Glutamatergic neuron (in vitro differentiated cells): Measurements from ENCODE around the gene ZNF879. TPM values are rescaled to one million over a fixed set of nuclear protein-coding genes. Genes with fewer than 3 reads are reported as not detected.

ENCODE experiments used
- DNase-seq: peaks from one replicate; pipeline ENCODE4 v3.0.0; 2022
- H3K27ac Mint-ChIP-seq: one replicate; pipeline ENCODE4 v1.8.0; 2020; ENCODE audit warnings: mild to moderate bottlenecking, mixed read lengths, inconsistent platforms; ENCODE audit not compliant: unreplicated experiment
- H3K27me3 Mint-ChIP-seq: one replicate; pipeline ENCODE4 v1.8.0; 2020; ENCODE audit warnings: mild to moderate bottlenecking, moderate library complexity, mixed read lengths, inconsistent platforms; ENCODE audit not compliant: unreplicated experiment
- H3K36me3 Mint-ChIP-seq: one replicate; pipeline ENCODE4 v1.8.0; 2020; ENCODE audit warnings: mild to moderate bottlenecking, mixed read lengths, inconsistent platforms; ENCODE audit not compliant: unreplicated experiment
- H3K4me1 Mint-ChIP-seq: one replicate; pipeline ENCODE4 v1.8.0; 2020; ENCODE audit warnings: mild to moderate bottlenecking, low read depth, mixed read lengths, inconsistent platforms; ENCODE audit not compliant: unreplicated experiment
- H3K4me3 Mint-ChIP-seq: one replicate; pipeline ENCODE4 v1.8.0; 2020; ENCODE audit warnings: mild to moderate bottlenecking, mixed read lengths, inconsistent platforms; ENCODE audit not compliant: unreplicated experiment
- H3K9me3 Mint-ChIP-seq: one replicate; pipeline ENCODE4 v1.8.0; 2020; ENCODE audit warnings: mild to moderate bottlenecking, moderate library complexity, mixed read lengths, inconsistent platforms; ENCODE audit not compliant: unreplicated experiment
- CTCF ChIP-seq: fragments of 200-600 bp; sonication (generic); IDR thresholded peaks from one replicate; pipeline ENCODE4 v1.5.0; 2021; ENCODE audit not compliant: partially characterized antibody, unreplicated experiment
- total RNA-seq: library from RNA; stranded (reverse); fragmentation: NEBNext Ultra II Directional; extraction: Animal tissue kit (Norgen Biotek cat#: 25700); gene quantifications from one replicate; pipeline ENCODE4 v1.2.1, GENCODE V29; 2021; ENCODE audit not compliant: unreplicated experiment

The ZNF879 gene
- total RNA-seq, 1 donor from 2014 or later: 5.7 TPM

- no peak overlapping the region for H3K4me3 Mint-ChIP-seq
- peaks cover 16% of the 10 kb centered on the region for H3K9me3 Mint-ChIP-seq
- peaks cover 24% of the 10 kb centered on the region for H3K27me3 Mint-ChIP-seq
- TF ChIP-seq CTCF: no peak
- DNase-seq: no peak
- H3K4me1 Mint-ChIP-seq: peaks cover 3% of the 10 kb centered on the region
- peaks cover 20% of the 10 kb centered on the region for H3K36me3 Mint-ChIP-seq
- H3K27ac Mint-ChIP-seq: no peak overlapping the region
Measured at GRCh38 chr5:178990491-178990890, 33.1 kb upstream of the ZNF879 start.

GRCh38 chr5:178991190-178992145 is 32.1 kb upstream of the ZNF879 start:
- Mint-ChIP-seq H3K4me3 (no peak overlapping the region), H3K9me3 (peaks cover 14% of the 10 kb centered on the region), H3K27ac (no peak overlapping the region)

GRCh38 chr5:178992291-178992895 is 31.2 kb upstream of the ZNF879 start:
- TF ChIP-seq CTCF: no peak
- H3K4me1 Mint-ChIP-seq: peaks cover 3% of the 10 kb centered on the region
- peaks cover 19% of the 10 kb centered on the region for H3K36me3 Mint-ChIP-seq
- H3K27me3 Mint-ChIP-seq: peaks cover 30% of the 10 kb centered on the region
- H3K9me3 Mint-ChIP-seq: peaks cover 14% of the 10 kb centered on the region
- H3K27ac Mint-ChIP-seq: peak overlapping the region; percentile 43
- H3K4me3 Mint-ChIP-seq: no peak overlapping the region
- no peak for DNase-seq

More at GRCh38 chr5:178991190-178992145, 32.1 kb upstream of the ZNF879 start:
- Mint-ChIP-seq H3K36me3 (peaks cover 22% of the 10 kb centered on the region), H3K27me3 (peaks cover 27% of the 10 kb centered on the region), H3K4me1 (peaks cover 3% of the 10 kb centered on the region)
- no peak for DNase-seq
- no peak for TF ChIP-seq CTCF

GRCh38 chr5:178993236-178993765 is 30.3 kb upstream of the ZNF879 start:
- peaks cover 12% of the 10 kb centered on the region for H3K36me3 Mint-ChIP-seq
- no peak for TF ChIP-seq CTCF
- no peak for DNase-seq
- H3K4me3 Mint-ChIP-seq: no peak overlapping the region
- no peak overlapping the region for H3K27ac Mint-ChIP-seq
- H3K9me3 Mint-ChIP-seq: peaks cover 11% of the 10 kb centered on the region
- peaks cover 3% of the 10 kb centered on the region for H3K4me1 Mint-ChIP-seq
- peaks cover 26% of the 10 kb centered on the region for H3K27me3 Mint-ChIP-seq
